ENCODE results near the gene MAG.
"Not testable (repeated sequence)": the region's sequence is repeated elsewhere in the genome, so short reads cannot be mapped to it uniquely, and the experiment has no call there.

MAG gene

DNA sequence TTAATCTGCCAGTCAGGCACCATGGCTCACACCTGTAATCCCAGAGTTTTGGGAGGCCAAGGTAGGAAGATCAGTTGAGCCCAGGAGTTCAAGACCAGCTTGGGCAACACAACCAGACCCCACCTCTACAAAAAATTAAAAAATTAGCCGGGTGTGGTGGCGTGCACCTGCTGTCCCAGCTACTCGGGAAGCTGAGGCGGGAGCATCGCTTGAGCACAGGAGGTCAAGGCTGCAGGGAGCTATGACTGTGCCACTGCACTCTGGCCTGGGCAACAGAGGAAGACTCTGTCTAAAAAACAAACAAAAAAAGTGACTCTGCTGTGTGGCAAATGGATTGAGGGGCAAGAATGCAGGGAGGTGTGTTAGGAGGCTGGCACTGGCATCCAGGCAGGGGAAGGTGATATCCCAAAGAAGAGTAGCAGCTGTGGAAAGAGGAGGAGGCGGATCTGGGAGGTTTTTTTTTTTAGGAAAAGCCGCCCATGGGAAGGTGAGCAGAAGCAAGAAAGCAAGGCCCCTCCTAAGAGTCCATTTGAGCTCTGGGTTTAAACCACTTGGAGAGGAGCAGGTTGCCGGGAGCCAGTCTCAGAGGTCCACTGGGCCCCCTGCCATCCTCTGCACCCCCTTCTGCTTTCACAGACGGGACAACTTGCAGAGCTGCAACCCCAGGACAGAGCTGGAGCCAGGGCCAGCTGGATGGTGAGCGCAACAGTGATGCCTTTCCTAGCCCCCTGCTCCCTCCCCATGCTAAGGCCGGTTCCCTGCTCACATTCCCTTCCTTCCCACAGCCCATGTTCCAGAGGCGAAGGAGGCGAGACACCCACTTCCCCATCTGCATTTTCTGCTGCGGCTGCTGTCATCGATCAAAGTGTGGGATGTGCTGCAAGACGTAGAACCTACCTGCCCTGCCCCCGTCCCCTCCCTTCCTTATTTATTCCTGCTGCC, 7.5 kb upstream of the MAG start:
- no peak for DNase-seq

DNA sequence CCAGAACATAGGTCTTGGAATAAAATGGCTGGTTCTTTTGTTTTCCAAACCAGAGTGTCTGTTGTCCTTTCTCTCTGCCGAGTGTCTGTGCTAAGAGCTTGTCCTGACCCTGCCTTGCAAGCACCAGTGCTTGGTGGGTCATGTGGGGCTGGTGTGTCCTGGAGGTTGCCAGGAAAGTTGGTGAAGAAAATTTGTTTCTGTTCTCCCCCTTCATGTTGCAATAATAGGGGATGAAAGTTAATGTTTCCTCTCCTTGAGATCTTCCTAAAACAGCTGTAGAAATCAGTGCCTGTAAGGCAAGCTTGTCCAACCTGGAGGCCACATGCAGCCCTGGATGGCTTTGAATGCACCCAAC, 6.9 kb upstream of the MAG start:
- DNase-seq, result no peak

DNA sequence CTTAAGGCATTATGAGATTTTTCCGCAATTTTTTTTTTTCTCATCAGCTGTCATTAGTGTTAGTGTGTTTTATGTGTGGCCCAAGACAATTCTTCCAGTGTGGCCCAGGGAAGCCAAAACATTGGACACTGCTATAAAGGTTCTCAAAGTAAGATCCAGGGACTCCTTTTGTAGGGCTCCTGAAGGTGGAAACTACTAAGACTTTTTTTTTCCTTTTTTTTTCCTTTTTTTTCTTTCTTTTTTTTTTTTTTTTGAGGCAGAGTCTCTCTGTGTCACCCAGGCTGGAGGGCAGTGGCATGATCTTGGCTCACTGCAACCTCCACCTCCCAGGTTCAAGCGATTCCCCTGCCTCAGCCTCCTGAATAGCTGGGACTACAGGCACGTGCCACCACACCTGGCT, 6.5 kb upstream of the MAG start:
- DNase-seq, result not testable (repeated sequence)

DNA sequence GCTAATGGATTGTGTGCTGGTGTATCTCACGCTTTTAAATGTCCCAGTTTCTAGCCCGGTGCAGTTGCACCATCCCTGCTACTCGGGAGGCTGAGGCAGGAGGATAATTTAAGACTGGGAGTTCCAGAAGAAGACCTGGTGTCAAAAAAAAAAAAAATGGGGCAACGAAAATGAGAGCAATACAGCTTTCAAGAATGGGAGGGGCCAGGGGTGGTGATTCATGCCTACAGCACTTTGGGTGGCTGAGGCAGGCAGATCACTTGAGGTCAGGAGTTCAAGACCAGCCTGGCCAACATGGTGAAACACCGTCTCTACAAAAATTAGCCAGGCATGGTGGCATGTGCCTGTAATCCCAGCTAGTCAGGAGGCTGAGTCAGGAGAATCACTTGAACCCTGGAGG, 5.9 kb upstream of the MAG start:
- DNase-seq, result not testable (repeated sequence)

DNA sequence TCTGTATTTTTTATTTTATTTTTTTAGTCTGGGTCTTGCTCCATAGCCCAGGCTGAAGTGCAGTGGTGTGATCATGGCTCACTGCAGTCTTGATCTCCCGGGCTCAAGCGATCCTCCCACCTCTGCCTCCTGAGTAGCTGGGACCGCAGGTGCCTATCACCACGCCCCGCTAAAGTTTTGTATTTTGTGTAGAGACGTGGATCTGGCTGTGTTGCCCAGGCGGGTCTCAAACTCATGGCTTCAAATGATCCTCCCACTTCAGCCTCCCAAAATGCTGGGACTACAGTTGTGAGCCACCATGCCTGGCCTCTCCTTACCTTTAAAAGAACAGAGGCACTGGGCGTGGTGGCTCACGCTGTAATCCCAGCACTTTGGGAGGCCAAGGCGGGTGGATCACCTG, 4.2 kb upstream of the MAG start:
- DNase-seq, result no peak

DNA sequence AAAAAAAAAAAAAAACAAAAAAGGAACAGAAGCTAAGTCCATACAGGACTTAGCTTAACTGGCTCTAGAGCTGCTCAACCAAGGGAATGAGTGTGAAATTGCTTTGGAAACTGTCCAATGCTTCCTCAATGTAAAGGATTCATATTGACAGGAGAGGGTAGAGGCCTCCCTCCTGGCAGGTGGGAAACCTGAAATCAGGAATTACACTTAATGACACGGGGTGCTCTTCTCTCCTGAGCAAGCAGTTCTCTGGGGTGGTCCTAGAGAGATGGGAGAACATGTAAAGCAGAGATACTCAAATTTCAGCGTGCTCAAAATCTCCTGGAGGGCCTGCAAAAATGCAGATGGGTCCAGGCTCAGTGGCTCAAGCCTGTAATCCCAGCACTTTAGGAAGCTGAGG, 3.6 kb upstream of the MAG start:
- no peak for DNase-seq

DNA sequence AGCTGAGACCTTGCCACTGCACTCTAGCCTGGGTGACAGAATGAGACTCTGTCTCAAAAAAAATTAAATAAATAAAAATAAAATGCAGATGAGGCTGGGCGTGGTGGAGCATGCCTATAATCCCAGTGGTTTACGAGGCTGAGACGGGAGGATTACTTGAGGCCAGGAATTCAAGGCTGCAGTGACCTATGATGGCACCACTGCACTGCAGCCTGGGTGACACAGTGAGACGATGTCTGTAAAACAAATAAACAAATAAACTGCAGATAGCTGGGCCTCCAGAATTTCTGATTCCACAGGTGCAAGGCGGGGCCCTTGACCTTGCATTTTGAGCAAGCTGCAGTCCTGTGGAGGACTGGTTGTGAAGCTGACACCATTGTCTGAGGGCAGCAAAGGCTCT, 3.1 kb upstream of the MAG start:
- DNase-seq, result no peak

DNA sequence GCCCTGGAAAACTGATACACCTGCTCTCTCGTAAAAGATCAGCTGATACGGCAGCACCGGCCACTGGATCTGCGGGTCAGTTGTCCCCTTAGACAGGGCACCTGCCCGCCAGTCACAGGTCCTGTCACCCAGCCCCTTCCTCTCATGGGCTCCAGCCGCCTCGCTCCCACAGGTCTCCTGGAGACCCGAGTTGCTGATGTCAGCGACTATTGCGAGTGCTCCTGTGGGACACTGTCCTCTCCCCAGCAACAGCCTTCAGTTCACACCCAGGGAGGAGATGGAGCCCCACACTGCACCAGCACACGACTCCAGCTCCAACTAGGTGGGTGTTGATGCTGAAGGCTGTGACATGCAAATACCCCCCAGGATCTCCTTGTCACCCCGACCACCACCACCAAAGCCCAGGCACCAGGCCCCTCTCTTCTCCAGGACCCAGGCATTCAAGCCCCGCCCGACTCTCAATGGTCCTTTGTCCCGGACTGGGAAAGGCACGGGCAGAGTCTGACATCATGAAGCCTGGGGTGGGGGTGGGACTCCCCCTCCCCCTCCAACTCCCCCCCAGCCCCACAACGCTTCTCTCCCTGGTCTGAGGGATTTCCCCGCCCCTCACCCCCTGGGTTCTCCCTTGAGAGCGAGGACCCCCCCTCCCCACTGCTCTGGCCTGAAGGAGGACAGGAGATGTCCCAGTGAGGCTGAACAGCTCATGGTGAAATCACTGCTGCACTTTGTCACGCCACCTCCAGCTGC, 1.4 kb upstream of the MAG start:
- DNase-seq, result no peak

DNA sequence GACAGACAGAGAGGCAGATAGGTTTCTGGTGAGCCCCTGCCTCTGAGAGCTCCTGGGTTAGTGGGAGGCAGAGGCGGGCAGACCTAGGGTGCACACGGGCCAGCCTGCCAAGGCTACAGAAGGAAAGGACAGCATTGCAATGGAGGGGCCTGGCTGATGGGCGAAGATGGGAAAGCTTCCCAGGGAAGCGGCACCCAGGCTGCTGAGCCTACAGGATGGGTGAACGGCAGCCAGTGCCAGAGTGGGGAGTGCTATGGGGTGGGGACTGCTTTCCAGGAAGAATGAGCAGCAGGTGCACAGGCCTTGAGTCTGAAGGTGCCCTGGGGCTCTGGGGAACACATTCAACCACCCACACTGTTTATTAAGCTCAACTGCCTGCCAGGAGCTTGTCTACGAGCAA, 702 bp upstream of the MAG start:
- no peak for DNase-seq

DNA sequence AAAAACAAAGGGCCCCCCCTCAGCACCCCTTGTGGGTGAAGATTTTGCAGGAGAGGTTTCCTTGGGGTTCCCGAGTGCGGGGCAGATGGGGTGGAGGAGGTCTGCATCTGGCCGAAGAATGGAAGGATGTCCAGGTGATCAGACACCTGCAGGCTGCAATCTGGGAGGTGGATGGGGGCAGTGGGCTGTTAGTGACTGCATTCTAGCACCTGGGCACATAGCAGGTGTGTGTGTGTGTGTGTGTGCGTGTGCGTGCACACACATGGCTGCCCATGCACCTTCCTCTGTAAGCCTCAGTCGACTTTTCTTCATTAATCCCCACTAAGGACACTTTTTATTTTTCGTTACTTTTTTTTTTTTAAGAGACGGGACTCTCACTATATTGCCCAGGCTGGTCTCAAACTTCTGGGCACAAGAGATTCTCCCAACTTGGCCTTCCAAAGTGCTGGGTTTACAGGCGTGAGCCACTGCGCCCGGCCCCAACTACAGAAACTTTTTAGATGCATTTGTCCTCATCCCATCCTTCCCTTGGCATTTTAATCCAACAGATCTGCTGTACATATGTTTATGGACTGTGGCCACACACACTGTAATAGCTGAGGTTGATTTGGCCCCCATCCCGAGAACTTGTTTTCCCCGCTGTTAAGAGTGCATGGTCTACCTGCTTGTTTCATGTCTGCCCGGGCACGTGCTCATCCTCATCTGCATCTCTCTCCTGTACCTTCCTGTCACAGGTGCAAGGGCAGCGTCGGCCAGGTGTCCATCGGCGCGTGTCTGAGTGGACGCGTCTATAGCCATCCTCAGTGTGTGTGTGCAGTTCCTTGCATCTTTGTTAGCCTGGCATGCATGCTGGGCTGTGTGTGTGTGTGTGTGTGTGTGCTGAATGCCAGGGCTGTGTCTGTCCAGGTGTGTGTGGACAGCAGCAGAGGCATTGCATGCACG, 731 bp downstream of the MAG start:
- DNase-seq, result no peak

DNA sequence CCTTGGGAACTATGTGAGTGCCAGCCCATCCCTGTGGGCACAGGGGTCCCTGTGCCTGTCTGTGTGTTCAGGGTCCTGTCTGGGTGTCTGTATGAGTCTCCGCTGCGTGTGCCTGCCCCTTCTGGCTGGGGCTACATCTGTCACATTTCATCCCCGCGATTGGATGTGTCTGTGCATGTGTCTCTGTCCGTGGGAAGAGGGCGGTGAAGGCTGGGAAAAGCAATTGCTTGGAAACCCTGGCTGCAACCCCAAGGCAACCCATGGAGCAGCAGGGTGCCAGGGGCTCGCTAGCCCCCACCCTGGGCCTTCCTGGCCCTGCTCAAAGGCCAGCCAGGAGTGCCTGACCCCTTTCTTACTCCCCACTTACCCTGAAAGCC, 1.4 kb downstream of the MAG start:
- no peak for DNase-seq

DNA sequence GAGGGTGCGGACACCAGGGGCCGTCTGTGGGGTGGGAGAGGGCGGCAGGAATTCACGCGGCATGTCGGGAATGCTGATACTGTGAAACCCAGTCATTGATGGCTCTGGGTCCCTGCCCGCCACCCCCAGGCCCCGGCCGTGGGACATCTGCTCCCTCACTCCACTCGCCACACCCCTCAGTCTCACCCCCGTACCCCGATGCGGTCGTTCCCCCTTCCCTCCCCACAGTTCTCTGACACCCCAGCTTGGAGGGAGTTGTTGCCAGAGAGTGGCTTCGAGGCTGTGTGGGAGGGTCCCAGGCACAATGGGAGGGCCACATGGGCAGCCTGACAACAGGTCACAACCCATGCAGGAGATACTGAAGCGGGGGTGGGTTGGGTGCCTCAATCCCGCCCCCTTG, 1.8 kb downstream of the MAG start:
- DNase-seq, result no peak

DNA sequence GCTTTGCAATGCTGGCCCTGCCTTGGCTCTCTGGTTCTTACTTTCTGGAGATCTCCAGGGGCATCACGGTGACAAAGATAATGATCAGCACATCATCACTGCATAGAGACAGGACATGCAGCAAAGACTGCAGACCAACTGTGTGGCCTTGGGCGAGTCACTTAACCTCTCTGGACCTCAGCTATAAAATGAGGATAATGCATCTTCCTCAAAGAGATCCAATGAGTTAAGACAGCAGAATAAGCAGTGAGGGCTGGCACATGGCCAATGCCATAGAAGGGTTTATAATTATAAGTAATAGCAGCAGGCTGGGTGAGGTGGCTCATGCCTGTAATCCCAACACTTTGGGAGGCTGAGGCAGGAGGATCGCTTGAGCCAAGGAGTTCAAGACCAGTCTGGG, 2.4 kb downstream of the MAG start:
- DNase-seq, result no peak

DNA sequence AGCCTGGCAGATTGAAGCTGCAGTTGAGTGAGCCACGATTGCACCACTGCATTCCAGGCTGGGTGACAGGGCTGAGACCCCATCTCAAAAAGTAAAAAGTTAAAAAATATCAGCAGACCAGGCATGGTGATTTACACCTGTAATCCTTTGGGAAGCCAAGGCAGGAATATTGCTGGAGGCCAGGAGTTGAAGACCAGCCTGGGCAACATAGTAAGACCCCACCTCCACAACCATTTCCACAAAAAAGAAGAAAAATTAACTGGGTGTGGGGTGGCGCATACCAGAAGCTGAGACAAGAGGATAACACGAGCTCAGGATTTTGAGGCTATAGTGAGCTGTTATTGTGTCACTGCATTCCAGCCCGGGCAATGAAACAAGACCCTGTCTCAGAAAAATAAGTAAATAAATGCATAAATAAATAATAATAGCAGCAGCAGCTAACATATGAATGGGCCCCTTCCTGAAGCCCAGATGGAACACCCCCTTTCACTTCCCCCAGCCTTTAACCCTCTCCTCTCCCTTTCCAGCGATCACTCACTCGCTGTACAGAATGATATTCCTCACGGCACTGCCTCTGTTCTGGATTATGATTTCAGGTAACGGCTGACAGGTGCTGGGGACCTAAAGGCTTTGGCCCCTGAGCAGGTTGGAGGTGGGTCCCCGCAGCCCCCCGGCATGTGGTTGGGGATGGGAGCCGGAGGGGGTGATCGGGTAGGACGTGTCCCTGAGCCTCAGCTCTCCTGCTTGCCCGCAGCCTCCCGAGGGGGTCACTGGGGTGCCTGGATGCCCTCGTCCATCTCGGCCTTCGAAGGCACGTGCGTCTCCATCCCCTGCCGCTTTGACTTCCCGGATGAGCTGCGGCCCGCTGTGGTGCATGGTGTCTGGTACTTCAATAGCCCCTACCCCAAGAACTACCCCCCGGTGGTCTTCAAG, 3.2 kb downstream of the MAG start:
- DNase-seq, result no peak

DNA sequence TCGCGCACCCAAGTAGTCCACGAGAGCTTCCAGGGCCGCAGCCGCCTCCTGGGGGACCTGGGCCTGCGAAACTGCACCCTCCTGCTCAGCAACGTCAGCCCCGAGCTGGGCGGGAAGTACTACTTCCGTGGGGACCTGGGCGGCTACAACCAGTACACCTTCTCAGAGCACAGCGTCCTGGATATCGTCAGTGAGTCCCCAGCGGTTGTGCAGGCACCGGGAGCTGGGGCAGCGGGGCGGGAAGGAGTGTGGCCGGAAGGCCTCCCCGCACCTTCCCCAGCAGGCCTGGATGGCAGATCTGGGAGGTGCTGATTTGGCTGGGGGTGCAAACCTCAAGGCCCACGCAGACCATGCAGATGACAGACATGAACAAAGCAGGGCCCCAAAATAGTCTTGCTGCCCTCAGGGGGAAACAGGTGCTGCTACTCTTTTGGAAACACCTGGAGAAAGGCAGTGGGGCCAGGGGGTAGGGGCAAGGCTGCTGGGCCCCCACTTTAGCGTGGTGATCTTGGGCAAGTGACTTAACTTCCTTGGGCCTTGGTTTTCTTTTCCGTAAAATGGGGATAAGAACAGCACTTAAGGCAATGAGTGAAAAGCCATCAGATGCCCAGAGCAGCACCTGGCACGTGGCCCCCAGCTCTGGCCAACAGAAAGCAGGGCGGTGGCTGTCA, 4.0 kb downstream of the MAG start:
- peak; percentile 29 for DNase-seq

DNA sequence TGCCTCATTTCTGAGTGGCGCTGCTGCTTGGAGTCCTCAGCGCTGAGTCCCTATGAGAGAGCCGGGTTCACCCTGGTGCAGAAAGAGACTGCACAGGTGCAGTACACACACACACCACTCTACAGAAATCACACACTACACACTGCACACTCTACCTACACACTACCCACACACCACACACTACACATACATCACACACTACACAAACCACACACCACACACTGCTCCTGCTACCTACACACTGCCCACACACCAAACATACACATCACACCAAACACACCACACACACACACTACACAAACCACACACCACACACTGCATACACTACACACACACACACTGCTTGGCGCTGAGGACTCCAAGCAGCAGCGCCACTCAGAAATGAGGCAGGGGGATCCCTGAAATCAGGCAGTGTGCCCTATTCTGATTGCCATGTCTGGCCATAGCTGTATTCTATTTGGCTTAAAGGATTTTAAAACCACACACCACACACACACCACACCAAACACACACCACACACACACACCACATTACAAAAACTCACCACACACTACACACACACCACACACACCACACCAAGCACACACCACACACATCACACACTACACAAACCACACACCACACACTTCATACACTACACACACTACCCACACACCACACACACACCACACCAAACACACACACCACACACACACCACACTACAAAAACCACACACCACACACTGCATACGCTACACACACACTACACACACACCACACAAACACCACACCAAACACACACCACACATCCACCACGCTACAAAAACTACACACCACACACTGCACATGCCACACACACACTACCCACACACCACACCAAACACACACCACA, 4.9 kb downstream of the MAG start:
- no peak for DNase-seq

DNA sequence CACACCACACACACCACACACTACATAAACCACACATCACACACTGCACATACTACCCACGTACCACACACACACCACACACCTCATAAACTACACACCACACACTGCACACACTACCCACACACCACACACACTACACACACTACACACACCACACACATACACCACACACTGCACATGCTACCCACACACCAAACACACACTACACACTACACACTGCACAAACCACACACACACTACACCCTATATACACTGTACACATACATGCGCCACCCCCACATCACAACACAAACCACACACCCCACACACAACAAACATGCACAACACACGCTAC, 5.5 kb downstream of the MAG start:
- DNase-seq, result no peak

DNA sequence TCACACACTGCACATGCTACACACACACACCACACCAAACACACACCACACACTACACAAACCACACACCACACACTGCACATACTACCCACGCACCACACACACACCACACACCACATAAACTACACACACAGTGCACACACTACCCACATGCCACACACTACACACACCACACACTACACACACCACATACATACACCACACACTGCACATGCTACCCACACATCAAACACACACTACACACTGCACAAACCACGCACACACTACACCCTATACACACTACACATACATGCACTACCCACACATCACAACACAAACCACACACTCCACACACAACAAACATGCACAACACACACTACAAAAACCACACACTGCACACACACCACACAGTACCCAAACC, 6.0 kb downstream of the MAG start:
- DNase-seq, result no peak

DNA sequence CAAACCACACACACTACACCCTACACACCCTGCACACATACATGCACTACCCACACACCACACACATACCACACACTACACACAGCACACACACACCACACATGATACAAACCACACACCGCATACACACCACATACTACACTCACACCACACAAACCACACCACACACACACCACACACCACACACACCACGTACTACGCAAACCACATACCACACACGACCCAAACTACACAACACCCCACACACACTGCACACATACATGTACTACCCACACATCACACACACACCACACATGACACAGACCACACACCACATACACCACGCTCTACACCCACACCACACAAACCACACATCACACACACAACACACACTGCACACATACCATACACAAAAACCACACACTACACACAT, 6.6 kb downstream of the MAG start:
- no peak for DNase-seq

DNA sequence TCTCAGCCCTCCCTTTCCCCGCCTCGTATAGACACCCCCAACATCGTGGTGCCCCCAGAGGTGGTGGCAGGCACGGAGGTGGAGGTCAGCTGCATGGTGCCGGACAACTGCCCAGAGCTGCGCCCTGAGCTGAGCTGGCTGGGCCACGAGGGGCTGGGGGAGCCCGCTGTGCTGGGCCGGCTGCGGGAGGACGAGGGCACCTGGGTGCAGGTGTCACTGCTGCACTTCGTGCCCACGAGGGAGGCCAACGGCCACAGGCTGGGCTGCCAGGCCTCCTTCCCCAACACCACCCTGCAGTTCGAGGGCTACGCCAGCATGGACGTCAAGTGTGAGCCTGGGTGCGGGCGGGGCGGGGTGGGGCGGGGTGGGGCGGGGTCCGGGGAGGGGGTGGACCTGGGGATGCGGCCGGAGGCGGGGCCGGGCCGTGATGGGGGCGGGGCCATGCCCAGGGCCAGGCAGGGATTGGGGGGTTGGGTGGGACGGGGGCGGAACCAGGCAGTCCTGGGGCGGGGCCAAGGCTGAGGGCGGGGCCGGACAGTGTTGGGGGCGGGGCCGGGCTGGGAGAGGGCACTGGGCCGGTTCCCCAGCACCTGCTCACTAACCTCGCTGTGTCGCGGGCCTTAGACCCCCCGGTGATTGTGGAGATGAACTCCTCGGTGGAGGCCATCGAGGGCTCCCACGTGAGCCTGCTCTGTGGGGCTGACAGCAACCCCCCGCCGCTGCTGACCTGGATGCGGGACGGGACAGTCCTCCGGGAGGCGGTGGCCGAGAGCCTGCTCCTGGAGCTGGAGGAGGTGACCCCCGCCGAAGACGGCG, 7.8 kb downstream of the MAG start:
- DNase-seq, result no peak
